Fibroblast of mammary gland (primary cell): ENCODE results near the gene SALL1.

Source experiments
- DNase-seq: peaks from one replicate; pipeline ENCODE4 v3.0.0-alpha.2; 2010; ENCODE audit warnings: low read depth
- H3K4me3 ChIP-seq: 2 replicates; pipeline ENCODE4 v1.5.1; 2011; ENCODE audit warnings: low read depth, mild to moderate bottlenecking, low read length, moderate library complexity; ENCODE audit not compliant: control insufficient read depth
- CTCF ChIP-seq: conservative IDR thresholded peaks from 2 replicates; pipeline ENCODE4 v1.5.1; 2011; ENCODE audit warnings: low read depth, low read length, inconsistent platforms; ENCODE audit not compliant: control insufficient read depth, insufficient read depth

Gene SALL1

GRCh38 chr16:51095084-51095881, 55.8 kb downstream of the SALL1 start:
- H3K4me3 ChIP-seq = no peak overlapping the region
- DNase-seq = no peak
- TF ChIP-seq CTCF = no peak

- no peak overlapping the region for H3K4me3 ChIP-seq
- no peak for TF ChIP-seq CTCF
- no peak for DNase-seq
Measured at GRCh38 chr16:51093726-51094280, 57.3 kb downstream of the SALL1 start.
